ENCODE data around the gene IER5.
A peak's percentile ranks its signal among the peaks of the same experiment; 100 is the strongest.

IER5 gene

DNA sequence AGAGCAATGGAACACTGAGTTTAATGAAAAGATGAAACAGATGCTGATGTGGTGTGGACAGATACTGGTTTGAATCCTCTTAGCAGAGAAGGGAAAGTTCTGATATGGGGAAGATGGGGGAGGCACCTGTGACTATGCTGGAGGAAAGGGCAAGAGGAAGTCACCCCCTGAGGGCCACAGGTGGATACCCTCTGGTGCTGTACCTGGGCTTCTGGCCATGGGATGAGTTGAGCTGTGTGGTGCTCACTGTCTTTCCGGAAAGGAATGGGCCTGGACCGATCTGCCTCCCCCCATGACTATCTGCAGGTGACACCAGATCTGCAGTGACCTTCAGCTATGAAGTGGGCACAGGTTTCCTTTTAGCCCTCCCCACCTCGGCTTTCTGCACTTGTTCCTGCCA lies 52.4 kb downstream of the IER5 start:
- H3K27ac ChIP-seq (ENCODE audit: low read length, poor library complexity, severe bottlenecking) = no peak overlapping the region
- no peaks in the 10 kb centered on the region for H3K79me1 ChIP-seq (replicated peaks; ENCODE audit: low read length, poor library complexity, severe bottlenecking)
- no peak for DNase-seq

DNA sequence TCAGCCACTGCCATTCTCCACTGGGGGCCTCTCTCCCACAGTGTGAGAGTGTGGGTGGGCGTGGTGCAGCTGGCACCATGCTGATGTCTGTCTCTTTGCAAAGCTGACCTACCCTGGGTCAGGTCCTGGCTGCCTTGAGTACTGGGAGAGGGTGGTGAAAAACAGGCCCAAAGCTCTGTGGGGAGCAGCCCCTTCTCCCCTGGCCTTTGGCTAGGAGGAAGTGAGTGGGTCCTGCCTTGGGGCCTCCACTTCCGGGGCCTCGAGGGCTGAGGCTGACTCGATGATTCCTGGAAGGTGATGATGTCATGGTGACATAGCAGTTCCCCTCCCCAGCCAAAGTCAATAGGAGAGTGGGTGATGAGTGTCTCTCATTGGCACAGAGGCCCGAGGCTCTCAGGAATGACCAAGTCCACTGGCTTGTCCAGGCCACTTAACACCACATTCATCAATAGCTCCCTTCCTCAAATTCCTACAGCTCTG lies 53.0 kb downstream of the IER5 start:
- no peak overlapping the region for H3K27ac ChIP-seq (ENCODE audit: low read length, poor library complexity, severe bottlenecking)
- peak overlapping the region; percentile 27 for H2BK120ac ChIP-seq (ENCODE audit: low read depth, low read length)
- H3K4me2 ChIP-seq (ENCODE audit: low read length, poor library complexity, severe bottlenecking) = no peak overlapping the region
- DNase-seq = peak; percentile 72
- H2BK15ac ChIP-seq (ENCODE audit: low read depth, poor library complexity, severe bottlenecking) = peak overlapping the region; percentile 39
- peak overlapping the region; percentile 59 to 61 for H2BK12ac ChIP-seq (ENCODE audit: low read length in 2 of 2)
- H3K4me3 ChIP-seq (ENCODE audit: insufficient read depth in 1 of 2, low read depth in 1 of 2, low read length in 2 of 2) = no peak overlapping the region
- H4K91ac ChIP-seq (ENCODE audit: low read length) = peak overlapping the region; percentile 65
- peak overlapping the region in 1 of 2 experiments; percentile 73 for H3K4ac ChIP-seq (ENCODE audit: low read depth in 1 of 2, low read length in 2 of 2)
- 30% methylated on average over 5 of the region's 5 CpGs for WGBS
- H4K8ac ChIP-seq (ENCODE audit: low read length) = peak overlapping the region; percentile 83
- H2BK5ac ChIP-seq (ENCODE audit: low read depth, low read length, poor library complexity, severe bottlenecking) = no peak overlapping the region
- peaks cover 3% of the 10 kb centered on the region for H3K9me3 ChIP-seq (ENCODE audit: control insufficient read depth, low read length)
- H3K27me3 ChIP-seq (ENCODE audit: control insufficient read depth in 1 of 2, insufficient read depth in 1 of 2, low read length in 2 of 2) = peaks cover 0 to 11% of the 10 kb centered on the region in 2 experiments
- H3K18ac ChIP-seq (ENCODE audit: low read depth in 1 of 2, low read length in 2 of 2) = peak overlapping the region; percentile 5 to 58
- H3K23ac ChIP-seq (ENCODE audit: low read length in 2 of 2) = peak overlapping the region in 1 of 2 experiments; percentile 75
- peaks cover 27% of the 10 kb centered on the region for H3K4me1 ChIP-seq (ENCODE audit: control insufficient read depth, insufficient read depth, low read depth, low read length)
- H3K36me3 ChIP-seq (ENCODE audit: control insufficient read depth in 1 of 2, insufficient read depth in 2 of 2, low read depth in 1 of 2, low read length in 2 of 2) = no peaks in the 10 kb centered on the region
- H2AFZ ChIP-seq (ENCODE audit: low read depth, low read length) = no peak overlapping the region
- peak overlapping the region; percentile 11 for H2AK5ac ChIP-seq (ENCODE audit: low read length, severe bottlenecking)
- no peak overlapping the region for H3K14ac ChIP-seq (ENCODE audit: low read length in 2 of 2)
- H3K9ac ChIP-seq (ENCODE audit: low read length) = peak overlapping the region; percentile 90
- no peaks in the 10 kb centered on the region for H3K79me1 ChIP-seq (replicated peaks; ENCODE audit: low read length, poor library complexity, severe bottlenecking)

More for the DNA sequence above, 52.4 kb downstream of the IER5 start:
- peaks cover 30% of the 10 kb centered on the region for H3K4me1 ChIP-seq (ENCODE audit: control insufficient read depth, insufficient read depth, low read depth, low read length)
- H3K9me3 ChIP-seq (ENCODE audit: control insufficient read depth, low read length) = no peaks in the 10 kb centered on the region
- H3K4ac ChIP-seq (ENCODE audit: low read depth in 1 of 2, low read length in 2 of 2) = no peak overlapping the region
- no peak overlapping the region for H2BK15ac ChIP-seq (ENCODE audit: low read depth, poor library complexity, severe bottlenecking)
- H3K18ac ChIP-seq (ENCODE audit: low read depth in 1 of 2, low read length in 2 of 2) = no peak overlapping the region
- H2AK5ac ChIP-seq (ENCODE audit: low read length, severe bottlenecking) = no peak overlapping the region
- WGBS = 100% methylated on average over 2 of the region's 3 CpGs
- H4K91ac ChIP-seq (ENCODE audit: low read length) = no peak overlapping the region
- no peak overlapping the region for H2BK5ac ChIP-seq (ENCODE audit: low read depth, low read length, poor library complexity, severe bottlenecking)
- no peak overlapping the region for H3K14ac ChIP-seq (ENCODE audit: low read length in 2 of 2)
- peak overlapping the region; percentile 26 for H3K9ac ChIP-seq (ENCODE audit: low read length)
- peak overlapping the region in 1 of 2 experiments; percentile 17 for H2BK12ac ChIP-seq (ENCODE audit: low read length in 2 of 2)
- no peak overlapping the region for H4K8ac ChIP-seq (ENCODE audit: low read length)
- H3K4me2 ChIP-seq (ENCODE audit: low read length, poor library complexity, severe bottlenecking) = no peak overlapping the region
- no peaks in the 10 kb centered on the region for H3K36me3 ChIP-seq (ENCODE audit: control insufficient read depth in 1 of 2, insufficient read depth in 2 of 2, low read depth in 1 of 2, low read length in 2 of 2)
- H2AFZ ChIP-seq (ENCODE audit: low read depth, low read length) = no peak overlapping the region
- no peak overlapping the region for H3K4me3 ChIP-seq (ENCODE audit: insufficient read depth in 1 of 2, low read depth in 1 of 2, low read length in 2 of 2)
- no peak overlapping the region for H3K23ac ChIP-seq (ENCODE audit: low read length in 2 of 2)
- H3K27me3 ChIP-seq (ENCODE audit: control insufficient read depth in 1 of 2, insufficient read depth in 1 of 2, low read length in 2 of 2) = peaks cover 0 to 11% of the 10 kb centered on the region in 2 experiments
- no peak overlapping the region for H2BK120ac ChIP-seq (ENCODE audit: low read depth, low read length)
